Hematopoietic multipotent progenitor cell treated with erythropoietin and hydrocortisone succinate and interleukin-3 and kit ligand, for 17 days (in vitro differentiated cells): ENCODE results near the gene IQCH.
"Not testable (repeated sequence)": the region's sequence is repeated elsewhere in the genome, so short reads cannot be mapped to it uniquely, and the experiment has no call there.

Experiments used
- DNase-seq: peaks from one replicate; pipeline ENCODE4 v3.0.0-alpha.2; 2015; ENCODE audit warnings: low spot score

The IQCH gene

DNA sequence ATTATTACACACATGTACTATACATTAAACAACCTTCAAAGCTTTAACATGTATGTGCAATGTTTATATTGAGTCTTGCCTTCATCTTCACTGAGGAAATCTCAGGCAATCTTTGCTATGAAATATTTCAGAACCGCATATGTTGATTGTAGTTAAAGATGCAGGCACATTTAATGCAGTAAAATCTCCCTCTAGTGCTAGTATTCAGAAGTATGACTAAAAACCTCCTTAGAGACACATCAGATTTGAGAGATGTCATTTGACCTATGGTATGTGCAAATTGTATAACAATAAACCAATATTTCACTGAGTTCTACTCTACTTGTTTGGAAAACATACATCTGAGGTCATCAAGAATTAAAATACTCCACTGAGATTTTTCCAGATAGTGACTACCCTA is 142.6 kb downstream of the IQCH start:
- no peak for DNase-seq

DNA sequence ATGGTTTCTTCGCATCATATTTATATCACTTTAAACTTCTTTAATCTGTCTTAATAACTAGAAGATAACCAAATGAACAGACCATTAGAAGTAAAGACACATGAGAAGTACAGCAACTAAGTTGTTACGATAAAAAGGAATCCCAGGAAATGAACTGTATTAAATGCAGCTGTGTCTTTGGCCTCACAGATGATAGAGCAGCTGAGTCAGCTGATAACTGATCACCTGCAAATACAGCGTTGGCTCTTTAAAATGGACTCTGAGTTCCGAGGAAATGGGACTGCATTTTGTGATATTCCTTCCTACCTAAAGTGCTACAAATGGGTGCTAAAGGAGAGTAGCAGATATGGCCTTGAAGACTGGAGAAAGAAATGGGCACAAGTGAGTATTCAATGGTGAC is 145.3 kb downstream of the IQCH start:
- no peak for DNase-seq

DNA sequence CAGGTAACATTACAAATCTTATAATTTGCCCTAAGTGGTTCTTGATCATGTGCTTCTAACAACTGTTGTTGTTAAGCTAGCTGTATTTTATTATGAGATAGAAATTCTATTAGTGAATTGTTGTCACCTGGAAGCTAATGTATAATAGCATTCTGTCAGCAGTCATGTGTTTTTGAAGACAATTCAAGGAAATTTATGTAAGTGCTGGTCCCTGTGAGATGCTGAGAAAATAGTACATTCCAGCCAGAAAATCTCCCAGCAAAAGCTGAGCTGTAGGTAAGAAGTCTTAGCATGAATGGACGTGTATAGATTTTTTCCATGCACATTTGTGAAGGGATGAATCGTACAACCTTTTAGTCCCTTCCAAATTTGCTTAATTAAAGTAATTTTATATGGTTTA is 146.3 kb downstream of the IQCH start:
- DNase-seq: no peak

- no peak for DNase-seq
Measured at GRCh38 chr15:67401336-67401735, 146.8 kb downstream of the IQCH start.

DNA sequence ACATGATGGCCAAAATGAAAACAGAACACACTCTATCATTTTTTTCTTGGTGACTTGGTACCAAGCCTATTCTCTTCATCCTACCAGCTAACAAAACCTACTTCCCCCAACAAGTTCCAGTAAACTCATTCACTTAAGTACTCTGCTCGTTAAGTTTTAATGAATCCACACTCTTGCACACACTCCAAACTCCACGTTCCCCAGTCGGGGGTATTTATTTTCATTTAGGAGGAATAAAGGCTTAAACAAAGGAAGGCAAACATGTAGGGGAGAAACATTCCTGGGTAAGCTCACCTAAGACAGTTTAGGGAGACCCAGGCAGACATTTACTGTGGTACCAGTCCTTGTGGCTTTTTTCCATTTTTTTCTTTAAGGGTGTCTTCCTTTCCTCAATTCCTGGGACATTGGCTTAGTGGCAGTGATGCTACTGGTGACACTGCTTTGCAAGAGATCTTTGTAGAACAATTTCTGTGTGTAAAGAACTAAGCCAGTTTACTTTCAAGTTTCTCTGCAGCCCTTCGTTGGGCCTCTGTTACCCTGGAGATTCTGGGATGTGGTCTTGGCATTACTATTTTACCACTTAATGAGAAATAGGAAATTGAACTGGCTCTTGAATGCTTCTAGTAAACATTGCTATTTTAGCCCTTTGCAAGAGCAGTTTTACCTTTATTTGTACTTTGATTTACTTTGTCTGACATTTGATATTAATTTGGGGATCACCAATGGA is 149.0 kb downstream of the IQCH start:
- no peak for DNase-seq

- no peak for DNase-seq
Measured at GRCh38 chr15:67405208-67406191, 150.9 kb downstream of the IQCH start.

DNA sequence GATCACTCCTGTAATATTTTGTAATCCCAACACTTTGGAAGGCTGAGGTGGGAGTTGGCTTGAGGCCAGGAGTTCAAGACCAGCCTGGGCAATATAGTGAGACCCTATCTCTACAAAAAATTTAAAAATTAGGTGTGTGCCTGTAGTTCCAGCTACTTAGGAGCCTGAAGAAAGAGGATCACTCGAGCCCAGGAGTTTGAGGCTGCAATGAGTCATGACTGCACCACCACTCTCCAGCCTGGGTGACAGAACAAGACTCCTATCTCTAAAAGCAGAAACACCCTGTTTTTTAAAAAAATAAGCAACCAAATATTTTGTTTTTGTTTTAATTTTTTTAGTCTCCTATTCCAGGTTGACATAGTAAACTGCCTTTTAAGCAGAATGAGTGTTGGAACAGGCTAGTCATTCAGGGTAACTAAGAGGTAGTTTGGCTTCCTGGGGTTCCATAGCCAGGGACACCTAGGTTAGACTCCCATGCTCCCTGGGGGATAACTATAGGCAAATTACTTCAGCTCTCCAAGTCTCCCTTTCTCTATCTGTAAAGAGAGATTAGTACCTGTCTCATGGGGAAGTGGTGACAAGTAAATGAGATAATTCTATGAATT is 151.8 kb downstream of the IQCH start:
- DNase-seq: no peak

DNA sequence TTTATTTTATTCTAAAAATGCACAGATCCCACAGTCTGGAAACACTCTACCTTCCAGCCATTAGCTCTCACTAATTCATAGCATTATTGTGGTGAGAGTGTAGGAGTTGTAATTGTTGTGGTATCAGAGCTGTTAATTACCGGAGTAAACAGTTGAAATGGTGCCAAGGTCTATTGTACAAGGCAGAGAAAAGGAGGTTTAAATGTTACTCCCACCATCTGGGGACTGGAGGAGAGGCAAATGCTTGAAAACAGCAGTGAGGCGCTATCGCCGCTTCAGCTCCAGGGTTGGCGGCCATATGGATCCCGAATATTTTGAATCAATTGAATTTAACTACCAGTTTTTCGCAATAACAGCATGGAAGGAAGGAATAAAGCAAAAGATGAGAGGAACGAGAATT is 153.2 kb downstream of the IQCH start:
- DNase-seq: no peak

DNA sequence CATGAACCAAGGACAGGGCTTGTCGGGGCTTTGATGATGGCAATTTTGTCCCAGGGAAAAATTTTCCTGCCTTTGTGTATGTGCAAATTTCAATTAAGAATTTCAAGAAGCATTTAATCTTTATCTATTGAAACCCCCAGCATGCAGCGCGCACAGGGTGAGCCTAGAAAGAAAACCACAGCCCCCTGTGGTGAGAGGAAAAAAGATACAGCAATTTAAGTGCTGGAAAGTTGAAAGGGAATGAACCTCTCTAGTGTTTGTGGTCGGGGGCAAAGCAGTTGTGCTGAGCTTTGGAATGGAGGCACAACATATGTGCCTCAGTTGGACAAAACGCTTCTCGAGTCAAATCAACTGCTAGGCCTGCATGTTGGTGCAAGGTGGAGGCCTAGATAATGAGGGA is 154.6 kb downstream of the IQCH start:
- DNase-seq: no peak

GRCh38 chr15:67411486-67411885 is 156.9 kb downstream of the IQCH start:
- DNase-seq: no peak

- DNase-seq: no peak
Measured at GRCh38 chr15:67413770-67414390, 159.3 kb downstream of the IQCH start.

GRCh38 chr15:67415181-67415580 is 160.6 kb downstream of the IQCH start:
- DNase-seq: no peak

DNA sequence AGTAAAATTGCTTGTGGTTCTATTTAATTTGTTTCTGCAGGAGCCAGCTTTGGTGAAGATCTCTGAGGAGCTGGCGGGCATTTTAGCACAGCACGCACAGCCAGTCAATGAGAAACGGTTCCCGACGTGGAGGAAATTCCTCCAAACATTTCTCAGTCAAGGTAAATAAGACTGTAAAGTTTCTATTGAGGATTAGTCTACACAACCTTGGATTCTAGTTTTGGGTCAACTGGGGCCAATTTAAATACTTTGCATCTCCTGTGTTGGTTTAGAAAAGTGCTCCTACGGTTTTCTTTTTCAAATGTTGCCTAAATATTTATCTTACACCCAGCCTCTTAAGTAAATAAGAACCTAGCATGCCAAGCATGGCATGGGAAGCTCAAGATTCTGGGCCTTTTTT is 162.3 kb downstream of the IQCH start:
- DNase-seq: no peak

DNA sequence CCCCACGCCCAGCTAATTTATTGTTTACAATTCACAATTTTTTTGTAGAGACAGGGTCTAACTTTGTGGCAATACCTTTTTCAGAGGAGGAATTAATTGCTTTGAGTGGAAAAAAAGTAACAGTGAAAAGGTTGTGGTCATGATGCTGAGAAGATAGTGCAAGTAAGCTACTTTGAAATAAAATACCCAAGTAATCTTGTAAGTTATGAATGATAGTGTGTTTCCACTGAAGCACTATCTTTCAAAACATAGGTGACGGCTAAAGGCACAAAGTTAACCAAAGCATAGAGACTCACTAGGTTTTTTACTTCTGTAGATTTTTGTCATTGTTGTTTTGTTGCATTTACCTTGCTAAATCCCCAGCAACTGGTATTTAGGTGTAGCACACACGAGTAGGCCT is 165.1 kb downstream of the IQCH start:
- no peak for DNase-seq

DNA sequence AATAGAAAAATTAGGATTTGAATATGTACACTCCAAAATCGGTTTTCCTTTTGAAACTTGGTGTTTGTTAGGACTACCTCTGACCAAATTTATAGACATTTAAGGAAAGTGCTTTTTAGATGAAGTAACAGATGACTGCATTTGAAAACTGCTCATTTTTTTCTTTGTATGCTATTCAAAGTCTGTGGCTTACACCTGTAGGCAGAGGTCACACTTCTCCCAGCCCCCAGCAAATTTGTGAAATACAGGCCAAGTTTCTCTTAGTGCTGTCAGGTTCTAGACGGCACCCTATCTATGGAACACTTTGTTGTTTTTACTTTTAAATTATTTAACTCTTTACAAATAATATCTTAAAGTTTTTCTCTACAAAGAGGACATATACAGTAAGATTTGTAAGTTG is 165.6 kb downstream of the IQCH start:
- no peak for DNase-seq

GRCh38 chr15:67421105-67421504 is 166.5 kb downstream of the IQCH start:
- no peak for DNase-seq

DNA sequence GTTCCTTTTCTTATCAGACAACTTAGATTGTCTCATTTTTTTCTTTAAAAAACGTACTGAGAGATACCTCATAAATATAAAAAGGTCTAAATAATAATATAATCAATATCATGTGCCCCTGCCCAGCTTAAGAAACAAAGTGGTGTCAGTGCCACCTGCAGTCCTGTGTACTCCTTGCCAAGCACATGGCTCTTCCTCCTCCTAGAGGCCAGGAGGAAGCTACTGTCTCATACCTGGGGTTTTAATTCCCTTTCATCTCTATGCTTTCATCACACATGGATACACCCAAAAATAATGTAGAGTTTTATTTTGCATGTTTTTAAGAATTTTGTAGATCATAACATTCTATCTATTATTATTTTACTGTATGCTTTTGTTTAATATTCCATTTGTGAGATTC is 167.7 kb downstream of the IQCH start:
- no peak for DNase-seq

GRCh38 chr15:67433495-67434099 is 179.0 kb downstream of the IQCH start:
- DNase-seq: no peak

DNA sequence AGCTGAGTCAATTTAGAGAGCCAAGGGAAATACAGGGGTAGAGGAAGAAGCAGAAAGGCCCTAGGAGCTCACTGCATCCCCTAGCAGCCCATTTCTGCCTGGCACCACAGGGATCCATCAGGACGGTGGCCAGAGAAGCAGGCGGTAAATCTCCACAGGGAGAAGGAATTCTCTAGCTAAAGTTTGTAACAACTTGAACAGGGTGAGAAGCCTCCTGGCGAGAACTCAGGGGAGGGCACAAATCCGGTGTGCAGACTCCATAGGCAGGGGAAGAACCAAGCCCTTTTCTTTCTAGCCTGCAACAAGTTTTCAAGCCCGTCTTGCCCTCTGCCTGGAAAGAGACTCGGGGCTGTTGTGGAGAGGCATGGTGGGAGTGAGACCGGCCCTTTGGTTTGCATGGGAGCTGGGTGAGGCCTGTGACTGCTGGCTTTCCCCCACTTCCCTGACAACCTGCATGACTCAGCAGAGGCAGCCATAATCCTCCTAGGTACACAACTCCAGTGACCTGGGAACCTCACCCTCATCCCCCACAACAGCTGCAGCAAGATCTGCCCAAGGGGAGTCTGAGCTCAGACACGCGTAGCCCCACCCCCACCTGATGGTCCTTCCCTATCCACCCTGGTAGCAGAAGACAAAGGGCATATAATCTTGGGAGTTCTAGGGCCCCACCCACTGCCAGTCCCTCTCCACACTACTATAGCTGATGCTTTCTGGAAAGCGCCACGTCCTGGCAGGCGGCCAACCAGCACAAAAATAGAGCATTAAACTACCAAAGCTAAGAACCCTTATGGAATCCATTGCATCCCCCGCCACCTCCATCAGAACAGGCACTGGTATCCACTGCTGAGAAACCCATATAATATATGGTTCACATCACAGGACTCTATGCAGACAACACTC is 182.0 kb downstream of the IQCH start:
- DNase-seq: not testable (repeated sequence)

DNA sequence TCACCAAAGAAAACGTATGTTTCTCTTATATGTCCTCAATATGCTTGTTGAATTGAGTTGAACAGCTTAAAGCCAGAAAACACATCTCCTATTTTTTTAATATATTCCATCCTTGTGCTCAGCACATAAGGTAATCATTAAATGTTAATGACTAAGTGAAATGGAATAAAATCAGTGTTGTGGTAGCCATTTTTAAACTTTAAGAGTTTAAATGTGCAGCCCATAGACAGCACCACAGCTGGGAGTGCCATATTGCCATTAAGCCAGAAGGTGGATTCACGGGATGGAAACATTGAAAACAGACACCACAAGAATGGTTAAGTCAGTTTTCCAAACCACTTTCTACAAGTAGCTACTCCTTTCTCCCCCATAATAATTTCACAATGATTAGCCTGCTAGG is 189.5 kb downstream of the IQCH start:
- no peak for DNase-seq

GRCh38 chr15:67446449-67446848 is 191.9 kb downstream of the IQCH start:
- DNase-seq: no peak
